HG03095 (cell line): ENCODE data around the gene NFATC2.

Experiments
- ATAC-seq: cut with Tn5 transposase; IDR thresholded peaks from one replicate; pipeline ENCODE4 v1.9.1; 2021; ENCODE audit warnings: moderate library complexity; ENCODE audit not compliant: unreplicated experiment

NFATC2 gene

GRCh38 chr20:51418137-51418529 lies 124.4 kb downstream of the NFATC2 start:
- no peak for ATAC-seq

DNA sequence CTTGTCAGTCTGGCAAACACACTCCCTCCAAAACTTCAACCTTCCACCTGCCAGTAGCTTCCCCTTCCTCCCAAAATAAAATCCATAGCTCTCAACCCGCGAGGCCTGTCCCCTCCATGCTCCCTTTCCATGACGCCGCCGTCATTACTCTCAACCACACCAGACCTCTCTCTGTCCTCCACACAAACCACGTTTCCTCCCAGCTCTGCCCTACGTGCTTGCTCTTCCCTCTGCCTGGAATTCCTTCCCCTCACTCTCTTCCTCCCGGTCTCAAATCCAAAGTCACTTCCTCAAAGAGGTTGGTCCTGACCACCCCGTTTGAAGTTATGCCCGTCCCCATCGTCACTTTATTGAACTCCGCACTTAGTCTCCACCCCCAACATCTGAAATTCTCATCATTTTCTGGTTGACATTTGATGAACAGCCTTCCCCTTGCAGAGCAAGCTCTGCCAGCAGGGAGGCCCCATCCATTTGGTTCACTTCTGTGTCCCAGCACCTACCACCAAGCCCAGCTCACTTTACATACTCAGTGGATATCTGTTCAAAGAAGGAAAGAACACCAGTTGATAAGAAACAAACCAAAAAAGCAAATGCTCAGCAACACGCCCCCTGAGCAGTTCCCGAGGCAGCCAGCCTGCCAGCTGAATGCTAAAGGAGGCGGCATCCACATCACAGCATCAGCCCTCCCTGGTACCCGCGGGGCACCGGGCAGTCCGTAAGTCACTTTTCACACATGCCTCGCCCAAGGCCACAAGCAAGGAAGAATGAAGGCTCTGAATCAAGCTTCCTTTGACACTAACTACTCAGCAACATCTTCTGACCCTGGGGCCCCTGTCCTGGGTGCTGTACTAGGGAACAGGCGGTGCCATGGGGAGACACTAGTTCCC lies 125.0 kb downstream of the NFATC2 start:
- ATAC-seq = no peak

DNA sequence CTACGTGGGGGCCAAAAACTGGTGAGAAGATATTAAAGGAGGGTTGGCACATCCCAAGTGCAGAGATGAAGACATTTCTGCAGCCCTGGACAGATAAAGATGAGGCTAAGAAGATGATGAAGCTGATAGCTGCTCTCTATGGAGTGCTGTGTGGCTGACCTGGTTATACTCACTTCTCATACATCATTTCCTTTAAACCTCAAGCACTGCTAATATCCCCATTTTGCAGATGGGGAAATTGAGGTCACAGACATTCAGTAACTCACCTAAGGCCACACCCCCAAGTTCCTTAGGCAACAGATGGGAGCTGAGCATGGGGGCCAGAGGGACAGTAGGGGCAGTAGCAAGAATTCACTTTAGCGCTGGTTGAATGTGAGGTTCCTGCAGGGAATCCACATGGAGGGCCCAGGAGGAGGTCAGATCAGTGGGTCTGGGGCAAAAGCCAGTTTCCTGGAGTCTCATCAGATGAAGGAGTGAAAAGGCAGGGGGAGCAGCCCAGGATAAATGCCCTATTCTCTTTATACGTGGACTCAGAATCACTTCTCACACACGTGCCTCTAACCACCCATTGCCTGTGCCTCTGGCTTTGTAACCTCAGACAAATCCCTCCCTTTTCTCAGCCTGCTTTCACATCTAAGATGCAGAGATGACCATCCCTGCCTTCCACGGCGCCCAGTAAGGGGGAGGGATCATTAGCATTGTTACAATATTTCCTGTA lies 125.8 kb downstream of the NFATC2 start:
- no peak for ATAC-seq

GRCh38 chr20:51413857-51414256 lies 128.7 kb downstream of the NFATC2 start:
- ATAC-seq = no peak

- ATAC-seq = no peak
Observed at GRCh38 chr20:51412951-51413481, 129.5 kb downstream of the NFATC2 start.

- ATAC-seq = no peak
Observed at GRCh38 chr20:51412333-51412871, 130.1 kb downstream of the NFATC2 start.

DNA sequence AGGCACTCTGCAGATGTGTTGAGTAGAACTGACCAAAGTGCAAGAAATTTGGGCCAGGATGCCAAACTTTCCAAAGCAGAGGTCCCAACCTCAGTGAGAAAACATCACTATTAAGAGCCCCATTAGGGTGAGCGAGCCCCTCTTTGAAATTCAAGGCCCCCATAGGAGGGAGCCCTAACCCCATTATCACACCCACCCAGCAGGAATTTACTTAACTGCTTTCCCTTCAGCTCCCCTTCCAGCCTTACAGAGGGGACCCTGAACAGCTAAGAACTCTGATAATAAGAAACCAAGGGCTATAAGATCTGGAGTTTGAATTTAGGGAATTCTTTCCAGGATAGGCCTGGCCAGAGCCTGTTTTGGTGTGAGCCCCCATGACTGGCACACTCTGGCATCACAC lies 130.6 kb downstream of the NFATC2 start:
- no peak for ATAC-seq

- no peak for ATAC-seq
Observed at GRCh38 chr20:51410586-51411325, 131.8 kb downstream of the NFATC2 start.

- ATAC-seq = no peak
Observed at GRCh38 chr20:51409192-51409880, 133.2 kb downstream of the NFATC2 start.

DNA sequence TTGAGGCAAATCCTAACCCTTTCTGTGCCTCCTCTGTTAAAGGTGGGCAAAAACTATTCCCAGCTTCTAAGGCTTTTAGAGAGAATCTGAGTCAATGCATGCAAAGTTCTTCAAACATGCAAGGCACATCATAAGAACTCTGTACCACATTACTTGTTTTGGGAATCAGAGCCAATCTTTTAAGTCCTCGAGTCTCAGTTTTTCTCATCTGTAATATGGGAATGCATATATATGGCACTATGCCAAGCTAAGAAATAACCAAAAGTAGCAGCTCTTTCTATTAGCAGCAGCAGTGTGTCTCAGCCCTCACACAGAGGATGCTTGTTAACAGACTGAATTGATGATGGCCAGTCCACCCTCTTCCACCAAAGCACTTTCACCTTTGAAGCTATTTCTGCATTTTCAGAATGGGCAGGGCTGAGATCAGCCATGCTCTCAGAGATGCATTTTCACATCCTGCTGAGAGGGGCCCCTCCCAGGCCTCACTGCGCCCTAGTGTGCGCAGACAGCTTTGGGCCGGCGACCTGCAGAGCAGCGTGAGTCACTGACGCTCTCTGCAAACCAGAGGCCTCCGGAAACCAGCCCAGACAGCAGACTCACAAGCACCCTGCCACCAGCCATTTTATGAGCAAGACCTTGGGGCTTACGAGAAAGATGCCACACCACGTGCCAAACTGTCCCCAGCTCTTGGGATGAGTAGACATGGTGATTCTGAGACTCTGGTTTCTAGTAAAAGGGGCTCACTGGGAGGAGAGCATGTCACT lies 138.0 kb downstream of the NFATC2 start:
- ATAC-seq = peak; percentile 80

- no peak for ATAC-seq
Observed at GRCh38 chr20:51403466-51404220, 138.9 kb downstream of the NFATC2 start.

GRCh38 chr20:51402201-51402600 lies 140.3 kb downstream of the NFATC2 start:
- no peak for ATAC-seq

- no peak for ATAC-seq
Observed at GRCh38 chr20:51401496-51401895, 141.0 kb downstream of the NFATC2 start.

- ATAC-seq = peak; percentile 61
Observed at GRCh38 chr20:51400051-51400926, 142.2 kb downstream of the NFATC2 start.

- ATAC-seq = no peak
Observed at GRCh38 chr20:51399006-51399890, 143.3 kb downstream of the NFATC2 start.

DNA sequence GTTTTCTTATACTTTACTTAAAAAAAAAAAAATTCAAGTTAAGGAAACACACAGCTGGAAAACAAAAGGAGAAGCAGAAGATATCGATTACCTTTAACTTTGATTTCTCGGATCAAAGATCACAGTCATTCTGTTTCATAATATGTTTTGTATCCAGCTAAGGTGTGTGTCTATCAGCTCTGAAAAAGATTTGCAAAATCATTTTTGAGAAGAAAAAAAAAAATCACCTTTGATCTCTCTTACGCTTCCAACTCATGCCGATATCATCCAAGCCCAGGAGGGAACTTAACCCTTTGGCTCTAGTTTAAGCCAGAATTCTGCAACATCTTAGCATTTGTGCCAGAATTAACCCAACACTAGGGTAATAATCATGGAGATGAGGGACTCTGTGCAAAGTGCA lies 144.0 kb downstream of the NFATC2 start:
- no peak for ATAC-seq

DNA sequence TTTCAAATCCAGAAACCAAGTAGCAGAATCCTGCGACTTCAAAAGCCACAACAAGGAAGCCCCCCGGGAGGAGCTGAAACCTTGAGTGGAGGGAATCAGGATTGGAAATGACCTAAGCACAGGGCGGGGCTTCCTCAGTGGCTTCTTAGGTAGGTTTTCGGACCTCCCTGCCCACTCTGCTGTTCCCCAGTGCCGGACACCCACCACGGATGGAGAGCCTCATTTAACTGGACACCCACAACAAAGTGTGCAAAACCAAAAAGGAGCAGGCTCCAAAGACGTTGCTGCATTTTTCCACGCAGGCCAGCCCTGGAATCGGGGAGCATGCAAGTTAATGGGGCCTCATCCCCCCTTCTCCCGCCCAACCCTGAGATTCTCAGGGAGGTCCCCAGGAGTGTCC lies 144.4 kb downstream of the NFATC2 start:
- no peak for ATAC-seq
